SU-DHL-6 (cell line): ENCODE measurements around the gene ERC1.

Experiments used
- H2AFZ ChIP-seq: fragments of 200-600 bp; sonication (generic); 2 replicates; pipeline ENCODE4 v1.6.1; 2014; ENCODE audit warnings: low read depth, mild to moderate bottlenecking, moderate library complexity, mixed read lengths, antibody characterized with exemption, low read length; ENCODE audit not compliant: severe bottlenecking
- H3F3A ChIP-seq: fragments of 200-600 bp; shearing (Covaris generic); 2 replicates; pipeline ENCODE4 v1.6.0; 2016; ENCODE audit warnings: antibody characterized with exemption, mild to moderate bottlenecking; ENCODE audit not compliant: insufficient read depth
- H3K27ac ChIP-seq: fragments of 200-600 bp; sonication (generic); 2 replicates; pipeline ENCODE4 v1.5.1; 2016; ENCODE audit warnings: low read depth, mild to moderate bottlenecking, low read length, moderate library complexity, mixed read lengths
- H3K27me3 ChIP-seq: fragments of 200-600 bp; sonication (generic), shearing (Covaris generic); 2 replicates; pipeline ENCODE4 v1.6.0; 2014; ENCODE audit warnings: mild to moderate bottlenecking, low read length
- H3K36me3 ChIP-seq: fragments of 200-600 bp; sonication (generic); 2 replicates; pipeline ENCODE4 v1.6.1; 2014; ENCODE audit warnings: mild to moderate bottlenecking, low read length, mixed read lengths
- H3K4me2 ChIP-seq: fragments of 300-600, 200-600 bp; shearing (Covaris generic), sonication (generic); 2 replicates; pipeline ENCODE4 v1.6.0; 2014; ENCODE audit warnings: low read length, low read depth, mild to moderate bottlenecking; ENCODE audit not compliant: poor library complexity, severe bottlenecking
- H3K4me3 ChIP-seq: fragments of 200-600 bp; sonication (generic); 2 replicates; pipeline ENCODE4 v1.5.1; 2014; ENCODE audit warnings: antibody characterized with exemption, low read length, mild to moderate bottlenecking, mixed read lengths; ENCODE audit not compliant: insufficient read depth, poor library complexity, severe bottlenecking
- H3K79me2 ChIP-seq: fragments of 200-600 bp; sonication (generic); 2 replicates; pipeline ENCODE4 v1.6.1; 2014; ENCODE audit warnings: mild to moderate bottlenecking, low read length, moderate library complexity; ENCODE audit not compliant: insufficient read depth
- H3K9ac ChIP-seq: fragments of 200-600 bp; sonication (generic); 2 replicates; pipeline ENCODE4 v1.7.0; 2014; ENCODE audit warnings: mild to moderate bottlenecking, low read length
- H3K9me2 ChIP-seq: fragments of 200-600 bp; sonication (generic); replicated peaks from 2 replicates; pipeline ENCODE4 v1.6.1; 2014; ENCODE audit warnings: low read length; ENCODE audit not compliant: insufficient read depth
- H3K9me3 ChIP-seq: fragments of 200-600 bp; sonication (generic); 2 replicates; pipeline ENCODE4 v1.6.1; 2014; ENCODE audit warnings: low read length, mixed read lengths; ENCODE audit not compliant: insufficient read depth
- H4K20me1 ChIP-seq: fragments of 200-600 bp; sonication (generic); 2 replicates; pipeline ENCODE4 v1.6.1; 2014; ENCODE audit warnings: low read depth, mild to moderate bottlenecking, antibody characterized with exemption, low read length, moderate library complexity, mixed read lengths
- CTCF ChIP-seq: fragments of 200-600 bp; sonication (generic); IDR thresholded peaks from one replicate; pipeline ENCODE4 v1.5.1; 2017; ENCODE audit warnings: antibody characterized with exemption, mild to moderate bottlenecking, low read length, moderate library complexity; ENCODE audit not compliant: insufficient read depth, poor library complexity, severe bottlenecking
- EZH2phosphoT487 ChIP-seq: fragments of 200-600 bp; sonication (generic), shearing (Covaris generic); conservative IDR thresholded peaks from 2 replicates; pipeline ENCODE4 v1.6.1; 2018; ENCODE audit warnings: mild to moderate bottlenecking, antibody characterized with exemption, low read length, moderate library complexity, mixed read lengths

Gene ERC1

GRCh38 chr12:1302201-1302870 lies 311.3 kb downstream of the ERC1 start:
- Histone ChIP-seq H3F3A (no peaks in the 10 kb centered on the region; the same call in 1 of the 2 replicates), H4K20me1 (0 out of 2 replicates have a peak, but pooled peaks cover 3% of the 10 kb centered on the region), H3K4me3 (no peak overlapping the region), H3K36me3 (no peaks in the 10 kb centered on the region; the same call in 1 of the 2 replicates), H3K9ac (no peak overlapping the region), H3K27me3 (no peaks in the 10 kb centered on the region), H3K9me3 (no peaks in the 10 kb centered on the region), H2AFZ (no peak overlapping the region), H3K4me2 (no peak overlapping the region), H3K79me2 (no peaks in the 10 kb centered on the region), H3K9me2 (no peaks in the 10 kb centered on the region), H3K27ac (no peak overlapping the region)
- TF ChIP-seq EZH2phosphoT487 (no peak), CTCF (no peak)

- Histone ChIP-seq H3F3A (no peaks in the 10 kb centered on the region; the same call in 1 of the 2 replicates), H3K9me3 (no peaks in the 10 kb centered on the region), H3K9ac (no peak overlapping the region), H2AFZ (no peak overlapping the region), H4K20me1 (0 out of 2 replicates have a peak, but pooled peaks cover 3% of the 10 kb centered on the region), H3K79me2 (no peaks in the 10 kb centered on the region), H3K4me3 (no peak overlapping the region), H3K27me3 (no peaks in the 10 kb centered on the region), H3K36me3 (0 out of 2 replicates have a peak, but pooled peaks cover 4% of the 10 kb centered on the region), H3K9me2 (no peaks in the 10 kb centered on the region), H3K27ac (no peak overlapping the region), H3K4me2 (no peak overlapping the region)
- TF ChIP-seq EZH2phosphoT487 (no peak), CTCF (no peak)
These were observed 314.0 kb downstream of the ERC1 start for GRCh38 chr12:1305063-1305434.

- no peaks in the 10 kb centered on the region for H3K79me2 ChIP-seq
- 0 out of 2 replicates have a peak, but pooled peaks cover 4% of the 10 kb centered on the region for H3K36me3 ChIP-seq
- H2AFZ ChIP-seq, result no peak overlapping the region
- no peak overlapping the region for H3K27ac ChIP-seq
- H3K9ac ChIP-seq, result no peak overlapping the region
- H3K9me3 ChIP-seq, result no peaks in the 10 kb centered on the region
- no peak overlapping the region for H3K4me2 ChIP-seq
- TF ChIP-seq CTCF, result no peak
- TF ChIP-seq EZH2phosphoT487, result no peak
- H4K20me1 ChIP-seq, result 0 out of 2 replicates have a peak, but pooled peaks cover 3% of the 10 kb centered on the region
- H3K4me3 ChIP-seq, result no peak overlapping the region
- no peaks in the 10 kb centered on the region for H3K27me3 ChIP-seq
- no peaks in the 10 kb centered on the region for H3K9me2 ChIP-seq
- no peaks in the 10 kb centered on the region; the same call in 1 of the 2 replicates for H3F3A ChIP-seq
These were observed 314.9 kb downstream of the ERC1 start for GRCh38 chr12:1305791-1306500.
